ENCODE measurements around the gene CRIM1.

GRCh38 chr2:36383726-36384125 is 28.1 kb downstream of the CRIM1 start:
- no peak for TF ChIP-seq POLR2A (IDR thresholded peaks at IDR 0.05)
- TF ChIP-seq, protein P1, sequence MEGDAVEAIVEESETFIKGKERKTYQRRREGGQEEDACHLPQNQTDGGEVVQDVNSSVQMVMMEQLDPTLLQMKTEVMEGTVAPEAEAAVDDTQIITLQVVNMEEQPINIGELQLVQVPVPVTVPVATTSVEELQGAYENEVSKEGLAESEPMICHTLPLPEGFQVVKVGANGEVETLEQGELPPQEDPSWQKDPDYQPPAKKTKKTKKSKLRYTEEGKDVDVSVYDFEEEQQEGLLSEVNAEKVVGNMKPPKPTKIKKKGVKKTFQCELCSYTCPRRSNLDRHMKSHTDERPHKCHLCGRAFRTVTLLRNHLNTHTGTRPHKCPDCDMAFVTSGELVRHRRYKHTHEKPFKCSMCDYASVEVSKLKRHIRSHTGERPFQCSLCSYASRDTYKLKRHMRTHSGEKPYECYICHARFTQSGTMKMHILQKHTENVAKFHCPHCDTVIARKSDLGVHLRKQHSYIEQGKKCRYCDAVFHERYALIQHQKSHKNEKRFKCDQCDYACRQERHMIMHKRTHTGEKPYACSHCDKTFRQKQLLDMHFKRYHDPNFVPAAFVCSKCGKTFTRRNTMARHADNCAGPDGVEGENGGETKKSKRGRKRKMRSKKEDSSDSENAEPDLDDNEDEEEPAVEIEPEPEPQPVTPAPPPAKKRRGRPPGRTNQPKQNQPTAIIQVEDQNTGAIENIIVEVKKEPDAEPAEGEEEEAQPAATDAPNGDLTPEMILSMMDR (IDR thresholded peaks at IDR 0.05), result no peak
- TF ChIP-seq EP300 (IDR thresholded peaks at IDR 0.05), result no peak

All from suprapubic skin (tissue), 3 donors.